GM10248 (cell line): ENCODE results near the gene NECTIN3.

ENCODE experiments used
- CTCF ChIA-PET: fragments of 300-600 bp; sonication (Branson Sonifier 250); formaldehyde crosslinking; extraction: SDS; loops from one replicate; lab custom pipeline; 2021; ENCODE audit warnings: antibody characterized with exemption; lab: Yijun Ruan, JAX
- POLR2A ChIA-PET: fragments of 350-650 bp; sonication (Branson Sonifier 250); formaldehyde crosslinking; extraction: SDS; loops from one replicate; lab custom pipeline; 2020; ENCODE audit warnings: antibody characterized with exemption; lab: Yijun Ruan, JAX
- DNase-seq: peaks from one replicate; pipeline ENCODE4 v3.0.0; 2012; ENCODE audit errors: extremely low spot score
- CTCF ChIP-seq: IDR thresholded peaks from 2 replicates; pipeline ENCODE4 v1.5.1; 2012; ENCODE audit warnings: mild to moderate bottlenecking, low read depth; ENCODE audit errors: extremely low read depth, missing control alignments, control extremely low read depth

NECTIN3 gene

GRCh38 chr3:111210003-111210711, 138.5 kb downstream of the NECTIN3 start:
- no peak for DNase-seq
- no peak for TF ChIP-seq CTCF
- ChIA-PET CTCF (no interaction called here), POLR2A (no interaction called here)

- TF ChIP-seq CTCF: no peak
- ChIA-PET CTCF (interaction anchor here (0.5 kb wide), 1 partner anchor 18 kb away, joined by 3 read pairs; no protein-coding TSS in a partner anchor), POLR2A (no interaction called here)
- no peak for DNase-seq
Measured at GRCh38 chr3:111210866-111211564, 139.4 kb downstream of the NECTIN3 start.

- ChIA-PET CTCF (no interaction called here), POLR2A (no interaction called here)
- no peak for TF ChIP-seq CTCF
- DNase-seq: no peak
Measured at GRCh38 chr3:111212511-111212910, 140.9 kb downstream of the NECTIN3 start.

GRCh38 chr3:111215481-111215880, 143.9 kb downstream of the NECTIN3 start:
- DNase-seq: no peak
- no peak for TF ChIP-seq CTCF
- CTCF ChIA-PET: interaction anchor here (1.0 to 1.7 kb wide), 3 partner anchors 10 to 69 kb away, joined by 3 to 4 read pairs (median 3); no protein-coding TSS in a partner anchor
- POLR2A ChIA-PET: no interaction called here

DNA sequence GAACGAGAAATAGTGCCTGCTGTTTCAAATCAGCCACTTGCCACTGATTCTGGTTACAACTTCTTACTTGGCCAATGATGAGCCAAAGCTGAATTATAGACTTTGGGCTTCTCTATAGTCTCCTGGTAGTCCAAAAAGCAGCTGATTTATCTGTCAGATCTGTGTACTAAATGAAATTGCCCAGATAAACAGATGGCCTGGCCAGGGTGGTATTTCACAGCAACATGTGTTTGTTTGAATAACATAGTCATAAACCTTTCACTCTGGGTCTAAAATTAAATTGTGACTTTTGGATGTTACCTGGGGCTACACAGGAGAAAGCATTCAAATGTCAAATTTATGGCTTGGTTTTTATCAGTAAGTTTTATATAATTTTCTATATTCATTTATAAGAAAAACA, 147.0 kb downstream of the NECTIN3 start:
- no peak for DNase-seq
- CTCF ChIA-PET: no interaction called here
- POLR2A ChIA-PET: no interaction called here
- no peak for TF ChIP-seq CTCF

- ChIA-PET POLR2A (no interaction called here), CTCF (no interaction called here)
- TF ChIP-seq CTCF: no peak
- no peak for DNase-seq
Measured at GRCh38 chr3:111227216-111227615, 155.6 kb downstream of the NECTIN3 start.
